ENCODE results near the gene RARB.

- no peak for TF ChIP-seq YY1 (IDR thresholded peaks at IDR 0.05; ENCODE audit: insufficient read depth, insufficient read length)
- TF ChIP-seq ZNF274 (IDR thresholded peaks at IDR 0.05; ENCODE audit: low read depth, low read length) = no peak
Measured at GRCh38 chr3:25587975-25588374, 159.9 kb downstream of the RARB start.

Data from NT2/D1 (cell line).